OCI-LY1 (cell line): Measurements from ENCODE around the gene RNF214.

Experiments used
- H2AFZ ChIP-seq: fragments of 200-600 bp; sonication (generic), shearing (Covaris generic); 2 replicates; pipeline ENCODE4 v1.6.0; 2014; ENCODE audit warnings: antibody characterized with exemption, mild to moderate bottlenecking, low read length
- H3F3A ChIP-seq: fragments of 200-600 bp; sonication (generic), shearing (Covaris generic); 2 replicates; pipeline ENCODE4 v1.6.0; 2014; ENCODE audit warnings: mild to moderate bottlenecking, antibody characterized with exemption, low read length, moderate library complexity; ENCODE audit not compliant: insufficient read depth
- H3K27ac ChIP-seq: fragments of 200-600 bp; sonication (generic); 2 replicates; pipeline ENCODE4 v1.5.1; 2014; ENCODE audit warnings: low read length, mixed run types, mild to moderate bottlenecking, low read depth; ENCODE audit not compliant: poor library complexity, severe bottlenecking
- H3K27me3 ChIP-seq: fragments of 200-600 bp; sonication (generic); 2 replicates; pipeline ENCODE4 v1.6.0; 2014; ENCODE audit warnings: antibody characterized with exemption, mild to moderate bottlenecking, low read length, moderate library complexity; ENCODE audit not compliant: insufficient read depth
- H3K36me3 ChIP-seq: fragments of 200-600 bp; sonication (generic); 2 replicates; pipeline ENCODE4 v1.6.1; 2014; ENCODE audit warnings: mild to moderate bottlenecking, antibody characterized with exemption, low read length, moderate library complexity, mixed read lengths; ENCODE audit not compliant: insufficient read depth
- H3K4me1 ChIP-seq: fragments of 200-600 bp; sonication (generic); 2 replicates; pipeline ENCODE4 v1.5.1; 2014; ENCODE audit warnings: mild to moderate bottlenecking, low read length, moderate library complexity; ENCODE audit not compliant: insufficient read depth, severe bottlenecking
- H3K4me2 ChIP-seq: fragments of 200-600 bp; sonication (generic), shearing (Covaris generic); 2 replicates; pipeline ENCODE4 v1.6.1; 2014; ENCODE audit warnings: low read length
- H3K4me3 ChIP-seq: fragments of 200-600 bp; sonication (generic); 2 replicates; pipeline ENCODE4 v1.5.1; 2014; ENCODE audit warnings: low read length, low read depth, mild to moderate bottlenecking, mixed read lengths; ENCODE audit not compliant: poor library complexity, severe bottlenecking
- H3K79me2 ChIP-seq: fragments of 200-600 bp; shearing (Covaris generic); 2 replicates; pipeline ENCODE4 v1.6.1; 2016; ENCODE audit warnings: mixed run types, low read length, mixed read lengths; ENCODE audit not compliant: insufficient read depth
- H3K9ac ChIP-seq: fragments of 200-600 bp; sonication (generic), shearing (Covaris generic); 2 replicates; pipeline ENCODE4 v1.6.1; 2014; ENCODE audit warnings: mild to moderate bottlenecking, low read length, mixed read lengths
- H3K9me2 ChIP-seq: fragments of 200-600 bp; sonication (generic), shearing (Covaris generic); 2 replicates; pipeline ENCODE4 v1.6.1; 2014; ENCODE audit warnings: low read depth, mild to moderate bottlenecking, low read length, mixed read lengths
- H3K9me3 ChIP-seq: fragments of 200-600 bp; shearing (Covaris generic); 2 replicates; pipeline ENCODE4 v1.6.1; 2014; ENCODE audit warnings: low read length, mixed read lengths
- H4K20me1 ChIP-seq: fragments of 200-600 bp; sonication (generic), shearing (Covaris generic); 2 replicates; pipeline ENCODE4 v1.6.0; 2016; ENCODE audit warnings: mild to moderate bottlenecking, low read length; ENCODE audit not compliant: insufficient read depth
- EZH2 ChIP-seq: fragments of 200-600 bp; sonication (generic), shearing (Covaris generic); IDR thresholded peaks from 2 replicates; pipeline ENCODE4 v1.8.0; 2017; ENCODE audit warnings: borderline replicate concordance, mixed run types, mild to moderate bottlenecking, antibody characterized with exemption, low read length, moderate library complexity, mixed read lengths
- TF ChIP-seq, protein P1 (sequence below): fragments of 200-600 bp; sonication (generic), shearing (Covaris generic); IDR thresholded peaks from 2 replicates; pipeline ENCODE4 v1.5.1; 2017; ENCODE audit warnings: mild to moderate bottlenecking, antibody characterized with exemption, low read length, moderate library complexity, mixed read lengths

RNF214 gene

DNA sequence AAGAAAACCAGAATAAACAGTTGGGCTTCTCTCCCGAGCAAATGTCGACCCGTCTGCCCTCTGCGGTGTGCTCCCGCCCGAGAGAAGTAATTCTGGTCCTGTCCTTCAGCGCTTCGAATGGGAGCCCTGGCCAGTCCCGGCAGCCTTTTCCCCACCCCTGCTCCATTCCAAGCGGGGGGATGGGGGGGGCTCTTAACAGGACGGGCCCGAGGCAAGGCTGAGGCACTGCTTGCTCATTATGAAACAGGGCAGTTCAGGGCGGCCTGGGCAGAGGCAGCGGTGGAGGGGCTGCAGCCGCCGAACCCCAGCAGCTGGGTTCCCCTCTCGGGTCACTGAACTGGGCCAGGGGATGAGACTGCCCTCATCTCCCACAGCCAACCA lies 67.8 kb downstream of the RNF214 start:
- Histone ChIP-seq H3F3A (no peaks in the 10 kb centered on the region), H3K9me2 (no peaks in the 10 kb centered on the region), H4K20me1 (no peaks in the 10 kb centered on the region), H3K4me2 (no peak overlapping the region), H3K9ac (no peak overlapping the region), H2AFZ (no peak overlapping the region), H3K36me3 (no peaks in the 10 kb centered on the region), H3K79me2 (no peaks in the 10 kb centered on the region), H3K27ac (no peak overlapping the region), H3K4me1 (no peaks in the 10 kb centered on the region), H3K9me3 (no peaks in the 10 kb centered on the region), H3K4me3 (no peak overlapping the region), H3K27me3 (no peaks in the 10 kb centered on the region)
- TF ChIP-seq EZH2 = no peak
- TF ChIP-seq, protein P1, sequence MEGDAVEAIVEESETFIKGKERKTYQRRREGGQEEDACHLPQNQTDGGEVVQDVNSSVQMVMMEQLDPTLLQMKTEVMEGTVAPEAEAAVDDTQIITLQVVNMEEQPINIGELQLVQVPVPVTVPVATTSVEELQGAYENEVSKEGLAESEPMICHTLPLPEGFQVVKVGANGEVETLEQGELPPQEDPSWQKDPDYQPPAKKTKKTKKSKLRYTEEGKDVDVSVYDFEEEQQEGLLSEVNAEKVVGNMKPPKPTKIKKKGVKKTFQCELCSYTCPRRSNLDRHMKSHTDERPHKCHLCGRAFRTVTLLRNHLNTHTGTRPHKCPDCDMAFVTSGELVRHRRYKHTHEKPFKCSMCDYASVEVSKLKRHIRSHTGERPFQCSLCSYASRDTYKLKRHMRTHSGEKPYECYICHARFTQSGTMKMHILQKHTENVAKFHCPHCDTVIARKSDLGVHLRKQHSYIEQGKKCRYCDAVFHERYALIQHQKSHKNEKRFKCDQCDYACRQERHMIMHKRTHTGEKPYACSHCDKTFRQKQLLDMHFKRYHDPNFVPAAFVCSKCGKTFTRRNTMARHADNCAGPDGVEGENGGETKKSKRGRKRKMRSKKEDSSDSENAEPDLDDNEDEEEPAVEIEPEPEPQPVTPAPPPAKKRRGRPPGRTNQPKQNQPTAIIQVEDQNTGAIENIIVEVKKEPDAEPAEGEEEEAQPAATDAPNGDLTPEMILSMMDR = no peak

DNA sequence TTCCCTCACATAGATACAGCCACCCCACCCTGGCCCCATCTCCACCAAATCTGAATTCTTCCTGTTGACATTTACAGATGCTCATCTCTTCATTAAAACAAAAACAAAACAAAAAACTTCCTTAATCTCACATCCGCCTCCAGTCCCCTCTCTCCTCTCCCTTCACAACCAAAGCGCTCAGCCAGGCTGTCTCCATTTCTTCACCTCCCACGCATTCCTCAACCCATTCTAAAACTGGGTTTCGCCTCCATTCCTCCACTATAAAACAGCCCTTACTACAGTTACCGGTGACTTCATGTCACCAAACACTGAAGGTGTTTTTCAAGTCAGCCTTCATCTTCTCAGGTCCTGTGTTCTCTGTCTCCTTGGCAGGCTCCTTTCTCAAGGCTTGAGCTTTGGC lies 68.3 kb downstream of the RNF214 start:
- no peak overlapping the region for H3K4me3 ChIP-seq
- H3K9me3 ChIP-seq = no peaks in the 10 kb centered on the region
- H3K27me3 ChIP-seq = no peaks in the 10 kb centered on the region
- H3K4me2 ChIP-seq = no peak overlapping the region
- H3K27ac ChIP-seq = no peak overlapping the region
- no peaks in the 10 kb centered on the region for H3F3A ChIP-seq
- no peaks in the 10 kb centered on the region for H3K79me2 ChIP-seq
- no peak overlapping the region for H3K9ac ChIP-seq
- no peak overlapping the region for H2AFZ ChIP-seq
- H3K9me2 ChIP-seq = no peaks in the 10 kb centered on the region
- no peak for TF ChIP-seq EZH2
- TF ChIP-seq, protein P1 = no peak
- H3K36me3 ChIP-seq = no peaks in the 10 kb centered on the region
- H4K20me1 ChIP-seq = no peaks in the 10 kb centered on the region
- no peaks in the 10 kb centered on the region for H3K4me1 ChIP-seq

DNA sequence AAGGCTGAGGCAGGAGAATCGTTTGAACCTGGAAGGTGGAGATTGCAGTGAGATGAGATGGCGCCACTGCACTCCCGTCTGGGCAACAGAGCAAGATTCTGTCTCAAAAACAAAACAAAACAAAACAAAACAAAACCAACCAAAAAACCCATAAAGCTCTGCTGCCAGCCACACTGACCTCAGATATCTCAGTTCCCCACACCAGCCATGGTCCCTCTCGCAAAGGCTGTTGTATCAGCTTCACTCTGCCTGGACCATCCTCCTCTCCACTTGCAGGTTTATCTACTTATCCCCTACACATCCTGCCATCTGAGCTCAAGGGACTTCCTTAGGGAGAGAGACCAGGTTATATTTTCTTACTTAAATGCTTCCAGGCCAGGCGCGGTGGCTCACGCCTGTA lies 69.8 kb downstream of the RNF214 start:
- TF ChIP-seq EZH2 = no peak
- TF ChIP-seq, protein P1 = no peak
- Histone ChIP-seq H3K4me3 (no peak overlapping the region), H3K79me2 (no peaks in the 10 kb centered on the region), H3K36me3 (no peaks in the 10 kb centered on the region), H2AFZ (no peak overlapping the region), H3K9me3 (no peaks in the 10 kb centered on the region), H3K4me1 (no peaks in the 10 kb centered on the region), H3F3A (no peaks in the 10 kb centered on the region), H3K9me2 (no peaks in the 10 kb centered on the region), H3K27ac (no peak overlapping the region), H4K20me1 (no peaks in the 10 kb centered on the region), H3K27me3 (no peaks in the 10 kb centered on the region), H3K4me2 (no peak overlapping the region), H3K9ac (no peak overlapping the region)
